Stimulated activated naive CD8-positive, alpha-beta T cell treated with anti-CD3 and anti-CD28 coated beads, Interleukin-15, Interleukin-2, amounts not matched to agents 100 ng/mL and 50 ng/mL, for 24 hours (primary cell): ENCODE measurements around the gene PRR5L.
A peak's percentile ranks its signal among the peaks of the same experiment; 100 is the strongest.

Experiments used
- H3K27ac Mint-ChIP-seq: one replicate; pipeline ENCODE4 v1.8.0; 2021; ENCODE audit warnings: mild to moderate bottlenecking, mixed read lengths
- H3K27me3 Mint-ChIP-seq: one replicate; pipeline ENCODE4 v1.8.0; 2021; ENCODE audit warnings: mixed read lengths
- H3K36me3 Mint-ChIP-seq: one replicate; pipeline ENCODE4 v1.8.0; 2021; ENCODE audit warnings: low read depth, mixed read lengths
- H3K4me1 Mint-ChIP-seq: one replicate; pipeline ENCODE4 v1.8.0; 2021; ENCODE audit warnings: low read depth, mixed read lengths
- H3K4me3 Mint-ChIP-seq: one replicate; pipeline ENCODE4 v1.8.0; 2021; ENCODE audit warnings: mild to moderate bottlenecking, mixed read lengths
- H3K9me3 Mint-ChIP-seq: one replicate; pipeline ENCODE4 v1.8.0; 2021; ENCODE audit warnings: mixed read lengths

PRR5L gene

DNA sequence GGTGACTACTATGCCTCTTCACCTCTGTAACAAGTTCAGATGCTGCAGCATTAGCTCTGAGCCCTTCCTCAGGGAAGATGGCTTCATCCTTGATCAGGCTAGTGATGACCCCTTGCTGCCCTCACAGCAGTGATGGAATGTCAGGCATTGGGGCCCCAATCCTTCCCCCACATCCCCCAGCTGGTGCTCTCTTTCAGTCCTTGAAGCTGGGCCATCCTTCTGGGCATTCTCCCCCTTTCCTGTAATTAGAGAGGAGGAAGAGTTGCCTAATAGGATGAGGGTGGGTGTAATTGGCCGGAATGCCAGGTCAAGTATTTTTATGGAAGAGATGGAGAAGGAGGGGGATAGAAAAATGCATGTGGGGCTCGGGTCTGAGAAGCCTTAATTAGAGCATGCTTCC, 151.4 kb downstream of the PRR5L start:
- Mint-ChIP-seq H3K36me3 (peaks cover 7% of the 10 kb centered on the region), H3K27ac (no peak overlapping the region), H3K4me3 (no peak overlapping the region), H3K9me3 (no peaks in the 10 kb centered on the region), H3K27me3 (peaks cover 3% of the 10 kb centered on the region), H3K4me1 (peaks cover 32% of the 10 kb centered on the region)

DNA sequence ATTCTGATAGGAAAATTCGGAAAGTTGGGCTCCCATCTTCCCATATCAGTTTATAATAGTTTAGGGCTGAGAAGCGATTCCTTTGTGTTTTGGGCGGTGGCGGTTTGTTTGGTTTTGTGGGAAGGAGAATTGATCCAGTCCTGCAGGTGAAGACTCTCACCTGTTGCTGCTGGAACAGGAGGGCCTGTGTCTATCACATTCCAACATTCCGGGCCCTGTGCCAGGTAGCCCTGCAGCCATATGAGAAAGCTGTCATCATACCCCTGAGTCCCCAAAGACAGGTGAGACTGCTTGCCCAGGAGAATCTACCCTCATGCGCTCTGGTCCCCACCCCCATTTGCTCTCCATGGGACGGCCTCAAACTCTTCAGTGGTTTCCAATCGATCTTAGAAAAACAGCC, 151.9 kb downstream of the PRR5L start:
- Mint-ChIP-seq H3K27ac (no peak overlapping the region), H3K4me3 (no peak overlapping the region), H3K36me3 (peaks cover 7% of the 10 kb centered on the region), H3K27me3 (peaks cover 3% of the 10 kb centered on the region), H3K9me3 (no peaks in the 10 kb centered on the region), H3K4me1 (peaks cover 33% of the 10 kb centered on the region)

DNA sequence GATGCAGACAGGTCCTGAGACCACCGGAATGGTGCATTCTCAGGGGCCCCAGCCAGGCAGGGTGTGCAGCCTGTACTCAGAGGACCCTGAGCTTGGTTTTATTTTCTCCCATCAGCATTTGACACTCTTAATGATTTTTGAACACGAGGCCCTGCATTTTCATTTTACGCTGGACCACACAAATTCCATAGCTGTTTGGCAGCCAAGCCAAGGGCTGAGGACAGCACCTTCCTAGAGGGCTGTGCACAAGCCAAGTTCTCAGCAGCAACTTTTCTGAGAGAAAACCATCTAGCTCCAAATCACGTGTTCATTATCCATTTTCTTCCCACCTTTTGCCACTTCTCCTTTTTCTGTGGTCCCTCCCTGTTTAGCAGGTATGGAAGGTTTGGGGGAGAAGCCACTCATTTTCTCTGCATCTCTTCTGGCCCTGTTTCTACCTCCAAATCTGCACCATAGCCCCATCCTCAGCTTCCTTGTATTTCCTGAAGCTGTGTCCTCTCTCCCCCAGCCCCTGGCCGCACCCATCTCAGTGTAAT, 153.5 kb downstream of the PRR5L start:
- Mint-ChIP-seq H3K36me3 (peaks cover 7% of the 10 kb centered on the region), H3K4me3 (peak overlapping the region; percentile 36), H3K9me3 (no peaks in the 10 kb centered on the region), H3K4me1 (peaks cover 45% of the 10 kb centered on the region), H3K27me3 (peaks cover 2% of the 10 kb centered on the region), H3K27ac (no peak overlapping the region)

DNA sequence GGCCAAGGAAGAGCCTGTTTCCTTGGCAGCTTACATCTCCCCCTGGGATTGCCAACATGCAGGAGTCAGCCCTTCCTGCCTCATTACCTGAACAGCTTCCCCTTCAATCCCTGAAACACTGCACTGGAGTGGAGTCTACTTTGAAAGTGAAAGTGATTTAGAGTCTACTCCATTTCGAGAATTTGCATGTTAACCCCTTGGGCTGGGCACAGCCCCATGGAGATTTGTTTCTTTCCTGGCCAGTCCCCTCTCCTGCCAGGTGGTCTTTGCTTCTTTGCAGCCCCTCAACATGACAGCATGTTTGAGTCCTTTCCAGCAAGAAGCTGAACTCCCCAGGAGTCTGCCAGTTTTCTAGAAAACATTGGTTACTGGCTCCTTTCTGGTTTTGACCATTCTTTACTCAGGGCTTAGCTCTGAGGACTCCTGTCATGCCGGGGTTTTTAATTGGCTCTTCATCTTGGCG, 154.1 kb downstream of the PRR5L start:
- Mint-ChIP-seq H3K27me3 (no peaks in the 10 kb centered on the region), H3K4me1 (peaks cover 45% of the 10 kb centered on the region), H3K36me3 (peaks cover 7% of the 10 kb centered on the region), H3K27ac (no peak overlapping the region), H3K4me3 (peak overlapping the region; percentile 36), H3K9me3 (no peaks in the 10 kb centered on the region)

DNA sequence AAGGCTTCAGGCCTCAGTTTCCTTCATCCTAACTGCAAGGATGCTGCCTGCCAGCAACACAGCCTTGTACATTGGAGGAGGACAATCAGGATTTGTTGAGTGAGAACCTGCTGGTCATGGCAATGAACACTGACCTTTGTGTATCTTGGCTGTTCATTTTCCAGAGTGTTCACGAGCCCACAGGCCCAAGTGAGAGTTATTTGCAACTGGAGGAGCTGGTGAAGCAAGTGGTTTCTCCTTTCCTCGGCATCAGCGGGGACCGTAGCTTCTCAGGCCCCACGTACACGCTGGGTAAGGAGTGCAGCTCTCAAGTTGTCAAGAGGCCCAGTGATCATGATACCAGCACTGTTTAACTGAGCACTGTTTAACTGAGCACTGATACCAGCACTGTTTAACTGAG, 155.0 kb downstream of the PRR5L start:
- Mint-ChIP-seq H3K27me3 (no peaks in the 10 kb centered on the region), H3K4me1 (peaks cover 45% of the 10 kb centered on the region), H3K4me3 (no peak overlapping the region), H3K36me3 (peaks cover 7% of the 10 kb centered on the region), H3K9me3 (no peaks in the 10 kb centered on the region), H3K27ac (no peak overlapping the region)

DNA sequence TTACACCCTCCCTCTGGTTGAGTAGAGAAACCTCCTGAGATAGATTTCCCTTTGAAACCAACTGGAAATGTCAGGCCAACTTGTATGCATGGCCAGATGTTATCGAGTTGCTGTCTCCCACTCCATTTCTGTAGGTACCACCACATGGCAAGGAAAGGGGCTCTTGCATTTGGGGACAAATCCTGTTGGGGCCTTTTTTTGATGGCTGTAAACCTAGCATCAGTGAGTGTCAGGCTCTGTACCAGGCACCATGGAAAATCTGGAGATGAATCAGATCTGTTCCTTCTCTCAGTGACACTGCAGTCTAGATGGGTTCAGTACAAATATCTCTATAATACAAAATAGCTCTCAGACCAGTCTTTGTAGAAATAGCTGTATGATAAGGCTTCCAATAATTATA, 155.6 kb downstream of the PRR5L start:
- Mint-ChIP-seq H3K36me3 (peaks cover 11% of the 10 kb centered on the region), H3K27me3 (no peaks in the 10 kb centered on the region), H3K4me1 (peaks cover 45% of the 10 kb centered on the region), H3K27ac (peak overlapping the region; percentile 1), H3K9me3 (no peaks in the 10 kb centered on the region), H3K4me3 (no peak overlapping the region)

DNA sequence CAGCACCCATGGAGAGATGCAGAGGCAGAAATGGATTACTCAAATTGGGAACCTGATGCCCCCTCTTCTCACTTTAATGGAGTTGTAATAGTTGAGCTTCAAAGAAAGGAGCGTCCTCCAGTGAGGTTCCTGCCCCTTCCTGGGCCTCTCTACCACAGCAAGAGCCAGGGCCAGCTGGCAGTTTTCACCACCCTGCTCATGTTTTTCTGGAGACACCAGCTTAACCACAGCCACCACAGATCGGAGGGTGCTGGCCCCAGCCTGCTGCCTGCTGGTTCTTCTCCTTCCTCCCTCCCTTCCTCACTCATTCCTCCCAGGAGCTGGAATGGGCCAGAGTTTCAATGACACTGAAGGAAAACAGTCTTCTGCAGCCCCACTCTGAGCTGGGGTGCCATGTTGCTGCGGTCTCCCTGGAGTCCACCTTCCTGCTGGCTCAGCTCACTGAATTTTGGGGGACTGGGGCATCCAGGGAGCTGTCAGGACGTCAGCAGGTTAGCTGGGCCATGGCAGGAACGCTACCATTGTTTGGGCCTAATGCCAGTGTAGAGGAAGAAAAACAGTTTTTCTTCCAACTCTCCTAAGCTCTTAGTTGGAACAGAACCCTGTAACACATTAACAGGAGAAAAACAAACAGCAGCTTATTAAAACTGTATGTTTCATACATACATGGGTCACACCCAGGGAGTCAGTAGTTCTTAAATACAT, 156.3 kb downstream of the PRR5L start:
- H3K9me3 Mint-ChIP-seq, result no peaks in the 10 kb centered on the region
- no peaks in the 10 kb centered on the region for H3K27me3 Mint-ChIP-seq
- peaks cover 11% of the 10 kb centered on the region for H3K36me3 Mint-ChIP-seq
- H3K4me3 Mint-ChIP-seq, result peak overlapping the region; percentile 12
- H3K27ac Mint-ChIP-seq, result peak overlapping the region; percentile 73
- peaks cover 45% of the 10 kb centered on the region for H3K4me1 Mint-ChIP-seq

DNA sequence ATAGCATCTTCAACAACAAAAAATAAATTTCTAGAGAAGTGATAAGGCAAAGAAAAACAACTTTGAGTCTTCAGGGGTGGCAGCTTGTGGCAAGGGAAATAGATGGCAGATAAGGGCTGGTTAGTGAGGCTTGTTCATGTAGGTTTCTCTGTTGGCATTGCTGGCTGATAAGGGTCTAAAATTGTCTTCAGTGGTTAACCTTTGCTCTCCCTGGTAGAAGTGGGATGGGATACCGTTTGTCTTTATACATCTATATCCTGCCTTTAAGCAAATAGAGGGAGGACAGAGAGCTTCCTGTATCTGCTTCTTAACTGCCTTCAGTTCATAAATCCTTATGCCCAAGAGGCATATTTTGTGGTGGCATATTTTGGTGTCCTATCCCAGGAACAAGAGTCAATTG, 156.9 kb downstream of the PRR5L start:
- Mint-ChIP-seq H3K36me3 (peaks cover 7% of the 10 kb centered on the region), H3K9me3 (no peaks in the 10 kb centered on the region), H3K4me3 (no peak overlapping the region), H3K4me1 (peaks cover 45% of the 10 kb centered on the region), H3K27me3 (no peaks in the 10 kb centered on the region), H3K27ac (peak overlapping the region; percentile 73)

DNA sequence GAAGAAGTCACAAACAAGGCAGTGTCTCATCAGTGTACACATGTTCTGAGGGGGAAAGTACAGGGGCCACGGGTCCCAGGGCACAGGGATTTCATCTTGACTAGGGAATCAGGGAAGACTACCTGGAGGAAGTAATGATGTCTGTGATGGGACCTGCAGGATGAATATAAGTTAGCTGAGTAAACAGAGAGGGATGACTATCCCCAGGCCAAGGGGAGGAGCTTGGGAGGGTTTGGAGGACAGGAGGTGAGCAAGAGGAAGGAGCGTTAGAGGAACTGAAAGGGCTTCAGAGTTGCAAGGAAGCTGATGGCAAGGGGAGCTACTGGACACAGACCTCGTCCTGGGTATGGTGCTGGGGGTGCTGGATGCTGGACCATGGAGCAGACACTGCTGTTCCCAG, 157.6 kb downstream of the PRR5L start:
- Mint-ChIP-seq H3K27me3 (no peaks in the 10 kb centered on the region), H3K36me3 (peaks cover 7% of the 10 kb centered on the region), H3K27ac (no peak overlapping the region), H3K9me3 (no peaks in the 10 kb centered on the region), H3K4me3 (no peak overlapping the region), H3K4me1 (peaks cover 45% of the 10 kb centered on the region)

DNA sequence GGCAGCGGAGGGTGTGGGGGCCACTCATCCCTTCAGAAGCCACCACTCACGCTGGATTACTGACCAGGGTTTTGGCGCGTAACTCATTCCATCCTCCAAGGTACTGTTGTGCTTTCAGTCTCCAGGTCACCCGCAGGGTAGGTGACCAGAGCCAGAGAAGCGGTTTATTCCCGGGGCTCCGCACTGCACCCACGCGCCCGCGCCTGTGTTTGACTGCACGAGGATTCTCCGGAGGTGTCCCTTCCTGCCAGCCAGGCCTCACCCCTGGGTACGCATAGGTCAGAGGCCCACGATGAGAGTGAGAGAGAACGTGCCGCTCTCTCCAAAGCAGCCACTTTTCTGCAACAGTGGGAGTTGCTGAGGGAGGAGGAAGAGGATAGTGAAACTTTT, 158.5 kb downstream of the PRR5L start:
- Mint-ChIP-seq H3K4me1 (peaks cover 45% of the 10 kb centered on the region), H3K4me3 (no peak overlapping the region), H3K36me3 (peaks cover 7% of the 10 kb centered on the region), H3K27me3 (no peaks in the 10 kb centered on the region), H3K27ac (no peak overlapping the region), H3K9me3 (no peaks in the 10 kb centered on the region)

DNA sequence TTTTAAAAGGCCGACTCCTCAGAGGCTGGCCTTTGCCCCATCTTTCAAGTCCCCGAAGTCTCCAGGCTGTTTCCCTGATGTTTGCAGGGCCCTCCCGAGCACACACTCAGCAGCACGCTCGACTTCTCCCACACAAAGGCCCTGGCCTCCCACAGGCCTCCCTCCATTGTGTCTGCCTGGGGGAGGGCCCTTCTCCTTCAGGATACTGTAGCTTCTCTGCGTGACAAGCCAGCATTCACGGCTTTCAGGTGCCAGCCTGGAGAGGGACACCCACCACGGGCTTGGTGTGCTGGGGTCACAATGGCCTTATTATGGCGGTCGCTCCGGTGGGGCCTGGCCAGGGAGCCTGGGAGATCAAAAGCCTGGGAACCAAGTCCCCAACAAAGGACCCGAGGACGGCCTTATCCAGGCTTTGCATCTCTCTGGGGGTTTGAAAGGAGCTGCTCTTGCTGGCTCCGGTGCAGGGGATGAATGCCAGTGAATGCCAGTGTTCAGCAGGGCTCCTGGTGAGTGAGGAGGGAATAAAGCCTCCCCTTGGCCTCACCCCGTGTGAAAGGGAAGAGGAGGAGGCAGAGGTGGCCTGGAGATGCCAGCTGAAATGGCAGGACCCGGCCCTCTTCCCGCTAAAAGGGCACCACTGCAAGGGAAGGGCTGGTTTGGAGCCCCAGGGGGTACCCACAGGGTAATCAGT, 159.0 kb downstream of the PRR5L start:
- Mint-ChIP-seq H3K27me3 (no peaks in the 10 kb centered on the region), H3K27ac (no peak overlapping the region), H3K4me1 (peaks cover 41% of the 10 kb centered on the region), H3K36me3 (peaks cover 7% of the 10 kb centered on the region), H3K9me3 (no peaks in the 10 kb centered on the region), H3K4me3 (no peak overlapping the region)

DNA sequence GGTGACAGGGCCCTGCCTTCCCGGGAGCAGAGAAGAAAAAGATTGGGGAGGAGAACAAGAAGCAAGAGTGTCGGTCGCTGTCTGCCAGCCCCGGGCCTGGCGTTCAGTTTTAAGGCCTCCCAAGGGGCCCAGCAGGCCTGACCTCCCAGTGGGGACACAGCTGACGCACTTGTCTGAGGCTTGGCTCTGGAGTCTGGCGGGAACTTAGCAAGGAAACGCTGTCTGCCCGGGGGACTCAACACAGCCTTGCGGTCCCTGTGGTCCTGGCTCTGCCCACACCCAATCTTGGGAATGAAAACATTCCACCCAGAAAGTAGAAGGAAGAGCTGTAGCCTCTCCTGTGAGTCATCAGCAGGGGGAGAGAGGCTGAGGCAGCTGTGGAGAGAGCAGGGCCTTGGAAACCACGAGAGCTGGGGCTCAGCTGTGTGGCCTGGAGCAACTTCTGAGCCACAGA, 159.6 kb downstream of the PRR5L start:
- Mint-ChIP-seq H3K9me3 (no peaks in the 10 kb centered on the region), H3K36me3 (peaks cover 7% of the 10 kb centered on the region), H3K27me3 (no peaks in the 10 kb centered on the region), H3K4me1 (peaks cover 40% of the 10 kb centered on the region), H3K27ac (no peak overlapping the region), H3K4me3 (no peak overlapping the region)

DNA sequence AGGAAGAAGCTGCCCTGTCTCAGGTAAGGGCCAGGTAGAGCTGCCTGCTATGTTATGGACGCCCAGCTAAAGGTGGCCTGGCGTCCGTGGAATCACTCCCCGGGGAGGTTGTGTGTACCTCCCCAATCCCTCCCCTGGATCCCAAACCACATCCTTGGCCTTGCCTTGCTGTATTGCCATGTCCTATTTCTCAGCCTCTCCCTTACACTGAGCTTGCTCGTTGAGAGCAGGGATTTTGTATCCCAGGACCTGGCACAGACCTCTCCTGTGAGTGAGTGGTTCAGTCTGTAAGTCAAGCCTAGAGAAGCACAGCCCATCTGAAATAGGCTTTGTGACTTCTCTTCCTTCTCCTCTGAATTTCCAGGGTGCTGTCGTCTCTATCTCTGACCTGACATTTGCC, 160.1 kb downstream of the PRR5L start:
- H3K27ac Mint-ChIP-seq, result no peak overlapping the region
- H3K36me3 Mint-ChIP-seq, result peaks cover 7% of the 10 kb centered on the region
- peaks cover 36% of the 10 kb centered on the region for H3K4me1 Mint-ChIP-seq
- H3K9me3 Mint-ChIP-seq, result no peaks in the 10 kb centered on the region
- no peaks in the 10 kb centered on the region for H3K27me3 Mint-ChIP-seq
- no peak overlapping the region for H3K4me3 Mint-ChIP-seq

DNA sequence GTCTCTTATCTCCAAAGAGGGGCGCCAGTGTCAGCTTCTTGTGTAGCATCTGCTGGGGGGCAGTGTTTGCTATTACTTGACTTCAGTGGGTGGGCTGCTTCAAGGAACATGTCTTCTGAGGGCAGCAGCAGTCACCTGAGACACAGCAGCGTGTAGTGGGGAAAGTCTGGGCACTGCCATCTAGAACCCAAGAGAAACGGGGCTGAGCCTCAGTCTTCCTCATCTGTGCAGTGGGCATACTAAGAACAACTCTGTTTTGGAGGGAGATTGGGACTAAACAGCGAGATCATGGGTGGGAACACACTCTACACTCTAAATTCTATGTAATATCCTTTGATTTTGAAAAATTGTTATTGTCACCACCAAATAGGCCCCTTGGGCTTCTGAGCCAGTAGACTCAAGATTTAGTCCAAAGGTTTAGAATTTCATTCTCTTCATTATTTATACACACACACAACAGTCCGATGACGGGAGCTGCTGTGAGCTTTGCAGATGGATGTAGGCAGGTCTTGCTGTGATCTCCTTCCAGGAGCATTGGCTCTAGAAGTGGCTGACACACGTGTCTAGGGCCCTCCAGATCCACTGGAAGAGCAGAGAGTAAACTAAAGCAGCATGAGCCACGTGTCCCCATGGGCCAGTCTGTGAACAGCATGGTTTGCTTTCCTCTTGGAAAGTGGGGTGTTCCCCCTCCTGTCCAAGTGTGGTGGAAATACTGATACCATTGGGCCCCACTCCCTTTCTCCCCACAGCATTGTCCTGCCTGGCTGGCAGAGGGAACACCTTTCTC, 162.2 kb downstream of the PRR5L start:
- no peaks in the 10 kb centered on the region for H3K9me3 Mint-ChIP-seq
- H3K36me3 Mint-ChIP-seq, result peaks cover 7% of the 10 kb centered on the region
- H3K27me3 Mint-ChIP-seq, result no peaks in the 10 kb centered on the region
- no peak overlapping the region for H3K27ac Mint-ChIP-seq
- peaks cover 14% of the 10 kb centered on the region for H3K4me1 Mint-ChIP-seq
- no peak overlapping the region for H3K4me3 Mint-ChIP-seq

DNA sequence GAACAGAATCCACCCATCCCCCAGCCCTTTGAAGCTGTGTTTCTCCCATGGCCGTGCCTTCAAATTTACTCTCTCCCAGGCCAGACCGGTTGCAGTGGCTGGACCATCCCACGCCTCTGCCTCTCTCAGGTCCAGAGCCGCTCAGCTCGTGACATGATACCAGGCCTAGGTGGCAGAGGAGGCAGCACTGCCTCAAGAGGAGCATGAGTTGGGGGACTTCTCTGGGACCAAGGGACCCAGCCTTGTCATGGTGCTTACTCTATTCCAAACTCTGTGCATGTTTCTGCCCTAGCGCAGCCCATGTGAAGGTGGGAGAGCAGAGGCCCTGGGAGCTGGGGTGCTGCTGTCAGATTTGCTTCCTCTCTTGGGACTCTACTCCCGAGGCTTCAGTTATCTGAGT, 163.0 kb downstream of the PRR5L start:
- Mint-ChIP-seq H3K27ac (no peak overlapping the region), H3K9me3 (no peaks in the 10 kb centered on the region), H3K4me1 (peaks cover 7% of the 10 kb centered on the region), H3K4me3 (no peak overlapping the region), H3K27me3 (no peaks in the 10 kb centered on the region), H3K36me3 (peaks cover 7% of the 10 kb centered on the region)
